PC-3 (cell line): ENCODE data around the gene ULK4. TPM values are rescaled to one million over a fixed set of nuclear protein-coding genes. Genes with fewer than 3 reads are reported as not detected.
A peak's percentile ranks its signal among the peaks of the same experiment; 100 is the strongest.

Experiments used
- ATAC-seq: fragments of 200-7000 bp; cut with Tn5 transposase; 2 replicates; pipeline ENCODE4 v1.9.1; 2020; ENCODE audit warnings: mild to moderate bottlenecking, moderate library complexity
- BruUV-seq: library from RNA; stranded (reverse); fragments of 400-500 nt; replicated peaks from 2 replicates; lab custom pipeline; 2021; lab: Mats Ljungman, UMichigan
- CTCF ChIA-PET: fragments of 300-600 bp; sonication (Branson Sonifier 250); formaldehyde crosslinking; loops from one replicate; lab custom pipeline; 2022; ENCODE audit warnings: antibody characterized with exemption; lab: Charles Lee
- POLR2A ChIA-PET: fragments of 300-600 bp; sonication (Branson Sonifier 250); formaldehyde crosslinking; loops from one replicate; lab custom pipeline; 2022; ENCODE audit warnings: antibody characterized with exemption; ENCODE audit not compliant: unreplicated experiment; lab: Charles Lee
- DNase-seq: peaks from one replicate; pipeline ENCODE4 v3.0.0-alpha.2; 2015
- H2AFZ ChIP-seq: fragments of 300-600 bp; sonication (generic); 2 replicates; pipeline ENCODE4 v1.6.0; 2016; ENCODE audit warnings: antibody characterized with exemption, low read length
- H3F3A ChIP-seq: fragments of 300-600 bp; sonication (generic); one replicate; pipeline ENCODE4 v1.6.0; 2017; ENCODE audit warnings: antibody characterized with exemption, low read length, control low read depth, mild to moderate bottlenecking; ENCODE audit not compliant: unreplicated experiment
- H3K27ac ChIP-seq: fragments of 300-600 bp; sonication (generic); 2 replicates; pipeline ENCODE4 v1.5.1; 2016; ENCODE audit warnings: mild to moderate bottlenecking, low read length
- H3K27me3 ChIP-seq: fragments of 300-600 bp; sonication (generic); 2 replicates; pipeline ENCODE4 v1.6.1; 2016; ENCODE audit warnings: low read length, mixed read lengths
- H3K36me3 ChIP-seq: fragments of 300-600 bp; sonication (generic); 2 replicates; pipeline ENCODE4 v1.6.1; 2016; ENCODE audit warnings: low read depth, mixed run types, low read length, mixed read lengths
- H3K4me1 ChIP-seq: fragments of 300-600 bp; sonication (generic); 2 replicates; pipeline ENCODE4 v1.5.1; 2016; ENCODE audit warnings: low read length; ENCODE audit not compliant: insufficient read depth
- H3K4me2 ChIP-seq: fragments of 300-600 bp; sonication (generic); 2 replicates; pipeline ENCODE4 v1.6.0; 2016; ENCODE audit warnings: low read length
- H3K4me3 ChIP-seq: fragments of 300-600 bp; sonication (generic); 2 replicates; pipeline ENCODE4 v1.5.1; 2016; ENCODE audit warnings: mild to moderate bottlenecking, low read length, mixed read lengths
- H3K79me2 ChIP-seq: fragments of 300-600 bp; sonication (generic); 2 replicates; pipeline ENCODE4 v1.6.1; 2017; ENCODE audit warnings: low read length, mixed read lengths
- H3K9ac ChIP-seq: fragments of 300-600 bp; sonication (generic); 2 replicates; pipeline ENCODE4 v1.6.0; 2016; ENCODE audit warnings: mild to moderate bottlenecking, low read length
- H3K9me2 ChIP-seq: fragments of 300-600 bp; sonication (generic); replicated peaks from 2 replicates; pipeline ENCODE4 v1.6.1; 2016; ENCODE audit warnings: mixed run types, low read length, mixed read lengths
- H3K9me3 ChIP-seq: fragments of 300-600 bp; sonication (generic); 2 replicates; pipeline ENCODE4 v1.6.1; 2016; ENCODE audit warnings: low read length, mixed read lengths
- H4K20me1 ChIP-seq: fragments of 300-600 bp; sonication (generic); 2 replicates; pipeline ENCODE4 v1.6.1; 2016; ENCODE audit warnings: low read length, mixed read lengths
- CTCF ChIP-seq: fragments of 300-600 bp; sonication (generic); conservative IDR thresholded peaks from 2 replicates; pipeline ENCODE4 v1.5.1; 2017; ENCODE audit warnings: antibody characterized with exemption, low read depth, mild to moderate bottlenecking, low read length
- EZH2 ChIP-seq: fragments of 300-600 bp; sonication (generic); IDR thresholded peaks from one replicate; pipeline ENCODE4 v1.6.1; 2017; ENCODE audit warnings: antibody characterized with exemption, mild to moderate bottlenecking, low read length; ENCODE audit not compliant: unreplicated experiment
- EZH2phosphoT487 ChIP-seq: fragments of 300-600 bp; sonication (generic); IDR thresholded peaks from 2 replicates; pipeline ENCODE4 v1.6.1; 2018; ENCODE audit warnings: mild to moderate bottlenecking, antibody characterized with exemption, low read length, borderline replicate concordance
- intact Hi-C: fragments of 100-400 bp; cut with micrococcal nuclease; formaldehyde crosslinking; loops from 2 replicates; pipeline ENCODE4 v1.9.0; 2023
- total RNA-seq: library from RNA; depleted of rRNA; stranded (reverse); fragments of >200 nt; gene quantifications from 2 replicates; pipeline ENCODE4 v1.2.3, GENCODE V29; 2014

Gene ULK4
- total RNA-seq, 1 experiment from 2014 or later, result 4.8 TPM

DNA sequence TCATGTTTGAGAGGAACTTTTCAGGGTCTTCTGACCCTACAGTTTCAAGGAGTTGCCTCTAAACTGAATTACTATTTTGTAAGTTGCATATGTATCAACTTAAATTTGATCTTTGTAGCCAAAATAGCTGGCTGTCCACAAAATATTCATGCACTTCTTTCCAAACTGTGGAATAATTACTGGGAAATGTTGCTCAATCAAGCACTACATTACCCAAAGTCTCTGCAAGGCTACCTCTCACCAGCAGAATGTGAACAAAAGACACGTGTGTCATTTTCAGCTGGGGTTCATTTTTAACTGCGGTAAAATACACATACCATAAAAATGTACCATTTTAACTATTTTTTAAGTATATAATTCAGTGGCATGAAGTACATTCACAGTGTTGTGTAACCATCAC is 442.2 kb downstream of the ULK4 start:
- no peak overlapping the region for H3K4me2 ChIP-seq
- no peak for ATAC-seq
- H3F3A ChIP-seq, result no peaks in the 10 kb centered on the region
- no peaks in the 10 kb centered on the region for H3K9me2 ChIP-seq
- no peak overlapping the region for H3K27ac ChIP-seq
- H3K79me2 ChIP-seq, result no peaks in the 10 kb centered on the region
- ChIA-PET POLR2A (no interaction called here), CTCF (no interaction called here)
- H2AFZ ChIP-seq, result no peak overlapping the region
- BruUV-seq, result no TSS peak
- intact Hi-C loops, result no loop called here
- no peaks in the 10 kb centered on the region for H3K9me3 ChIP-seq
- H3K4me1 ChIP-seq, result no peaks in the 10 kb centered on the region
- H3K4me3 ChIP-seq, result no peak overlapping the region
- TF ChIP-seq EZH2phosphoT487 (no peak), EZH2 (no peak), CTCF (no peak)
- no peak for DNase-seq
- no peaks in the 10 kb centered on the region for H3K36me3 ChIP-seq
- no peaks in the 10 kb centered on the region for H4K20me1 ChIP-seq
- H3K9ac ChIP-seq, result no peak overlapping the region
- H3K27me3 ChIP-seq, result peaks cover 16% of the 10 kb centered on the region

- Histone ChIP-seq H2AFZ (no peak overlapping the region), H3K9ac (no peak overlapping the region), H3K4me1 (no peaks in the 10 kb centered on the region), H3K4me2 (no peak overlapping the region), H3K4me3 (no peak overlapping the region), H3K9me3 (no peaks in the 10 kb centered on the region), H3K79me2 (no peaks in the 10 kb centered on the region), H3K9me2 (no peaks in the 10 kb centered on the region), H3K36me3 (no peaks in the 10 kb centered on the region), H3K27ac (no peak overlapping the region), H4K20me1 (no peaks in the 10 kb centered on the region), H3K27me3 (peaks cover 16% of the 10 kb centered on the region), H3F3A (no peaks in the 10 kb centered on the region)
- POLR2A ChIA-PET, result no interaction called here
- TF ChIP-seq CTCF (no peak), EZH2 (no peak), EZH2phosphoT487 (no peak)
- no peak for ATAC-seq
- BruUV-seq, result no TSS peak
- CTCF ChIA-PET, result no interaction called here
- DNase-seq, result no peak
- intact Hi-C loops, result no loop called here
Observed at GRCh38 chr3:41518626-41519025, 443.3 kb downstream of the ULK4 start.

- TF ChIP-seq CTCF (peak; percentile 54), EZH2phosphoT487 (no peak)
- Histone ChIP-seq H3F3A (no peaks in the 10 kb centered on the region), H3K27me3 (no peaks in the 10 kb centered on the region), H3K9me2 (no peaks in the 10 kb centered on the region), H2AFZ (peak overlapping the region; percentile 46; the same call in 1 of the 2 replicates), H3K4me3 (no peak overlapping the region), H3K36me3 (no peaks in the 10 kb centered on the region), H3K79me2 (no peaks in the 10 kb centered on the region), H3K4me1 (no peaks in the 10 kb centered on the region), H3K9ac (no peak overlapping the region), H3K4me2 (no peak overlapping the region), H3K9me3 (no peaks in the 10 kb centered on the region), H4K20me1 (no peaks in the 10 kb centered on the region), H3K27ac (0 out of 2 replicates have a peak overlapping the region, but pooled peaks have one; percentile 23)
- DNase-seq (peak; percentile 42), ATAC-seq (peak; percentile 70)
- ChIA-PET POLR2A (no interaction called here), CTCF (no interaction called here)
- no TSS peak for BruUV-seq
- intact Hi-C loops, result no loop called here
Observed at GRCh38 chr3:41508063-41508696, 453.7 kb downstream of the ULK4 start.
